GM19467 (cell line): ENCODE data around the gene NUCB1.

Source experiments
- ATAC-seq: cut with Tn5 transposase; IDR thresholded peaks from one replicate; pipeline ENCODE4 v1.9.1; 2021; ENCODE audit warnings: mild to moderate bottlenecking, moderate library complexity; ENCODE audit not compliant: unreplicated experiment

Gene NUCB1

GRCh38 chr19:48959341-48960239 lies 59.5 kb downstream of the NUCB1 start:
- no peak for ATAC-seq

GRCh38 chr19:48961051-48961649 lies 61.0 kb downstream of the NUCB1 start:
- no peak for ATAC-seq

- ATAC-seq: no peak
Observed at GRCh38 chr19:48961673-48962028, 61.5 kb downstream of the NUCB1 start.

- ATAC-seq: no peak
Observed at GRCh38 chr19:48962029-48962848, 62.1 kb downstream of the NUCB1 start.

GRCh38 chr19:48962849-48963165 lies 62.7 kb downstream of the NUCB1 start:
- no peak for ATAC-seq

GRCh38 chr19:48963371-48964204 lies 63.5 kb downstream of the NUCB1 start:
- no peak for ATAC-seq

GRCh38 chr19:48964205-48965039 lies 64.3 kb downstream of the NUCB1 start:
- no peak for ATAC-seq

- ATAC-seq: peak; percentile 48
Observed at GRCh38 chr19:48965040-48965805, 65.1 kb downstream of the NUCB1 start, which contains the start of gene FTL. Gene FTL, plus strand, starts transcription at chr19:48965309. Its CDS starts 199 bp downstream, at chr19:48965508.

GRCh38 chr19:48965806-48966540 lies 65.9 kb downstream of the NUCB1 start:
- peak; percentile 22 for ATAC-seq

GRCh38 chr19:48966541-48967345 lies 66.6 kb downstream of the NUCB1 start:
- no peak for ATAC-seq

- ATAC-seq: no peak
Observed at GRCh38 chr19:48967346-48968178, 67.5 kb downstream of the NUCB1 start.

GRCh38 chr19:48968179-48968661 lies 68.1 kb downstream of the NUCB1 start:
- ATAC-seq: no peak

- ATAC-seq: no peak
Observed at GRCh38 chr19:48968813-48969218, 68.7 kb downstream of the NUCB1 start.

- ATAC-seq: no peak
Observed at GRCh38 chr19:48969276-48970138, 69.4 kb downstream of the NUCB1 start.

GRCh38 chr19:48970139-48970766 lies 70.1 kb downstream of the NUCB1 start:
- ATAC-seq: no peak
